Stimulated activated CD4-positive, alpha-beta T cell treated with anti-CD3 and anti-CD28 coated beads, Interleukin-4, amount 100 ng/mL, for 24 hours (primary cell): ENCODE measurements around the gene CARNS1.

Experiments
- DNase-seq: peaks from one replicate; pipeline ENCODE4 v3.0.0-alpha.2; 2020

Gene CARNS1

GRCh38 chr11:67376873-67377808 lies 38.3 kb upstream of the CARNS1 start:
- no peak for DNase-seq

- DNase-seq = no peak
Observed at GRCh38 chr11:67378544-67378943, 36.9 kb upstream of the CARNS1 start.

- DNase-seq = no peak
Observed at GRCh38 chr11:67379061-67380058, 36.1 kb upstream of the CARNS1 start.

- DNase-seq = no peak
Observed at GRCh38 chr11:67381244-67381972, 34.1 kb upstream of the CARNS1 start.

- DNase-seq = peak; percentile 87
Observed at GRCh38 chr11:67382276-67383136, 33.0 kb upstream of the CARNS1 start.

- DNase-seq = no peak
Observed at GRCh38 chr11:67384851-67385366, 30.6 kb upstream of the CARNS1 start.

GRCh38 chr11:67387069-67387468 lies 28.4 kb upstream of the CARNS1 start:
- no peak for DNase-seq

GRCh38 chr11:67387518-67387917 lies 28.0 kb upstream of the CARNS1 start:
- no peak for DNase-seq

- peak; percentile 58 for DNase-seq
Observed at GRCh38 chr11:67389477-67389876, 26.0 kb upstream of the CARNS1 start.

- DNase-seq = no peak
Observed at GRCh38 chr11:67390947-67391303, 24.6 kb upstream of the CARNS1 start.

GRCh38 chr11:67391304-67392182 lies 23.9 kb upstream of the CARNS1 start, which contains the start of gene RAD9A:
Gene RAD9A (plus strand): TSS chr11:67391986. CDS start chr11:67392045, 59 bp downstream.
- peak; percentile 93 for DNase-seq

GRCh38 chr11:67392183-67392715 lies 23.2 kb upstream of the CARNS1 start:
- no peak for DNase-seq

- no peak for DNase-seq
Observed at GRCh38 chr11:67393437-67393836, 22.0 kb upstream of the CARNS1 start.

GRCh38 chr11:67393990-67394389 lies 21.5 kb upstream of the CARNS1 start:
- no peak for DNase-seq

GRCh38 chr11:67395555-67396258 lies 19.8 kb upstream of the CARNS1 start:
- no peak for DNase-seq

GRCh38 chr11:67396259-67396581 lies 19.3 kb upstream of the CARNS1 start:
- DNase-seq = no peak

GRCh38 chr11:67396587-67397389 lies 18.7 kb upstream of the CARNS1 start:
- DNase-seq = no peak

- DNase-seq = no peak
Observed at GRCh38 chr11:67397536-67397935, 17.9 kb upstream of the CARNS1 start.
